Chondrocyte (in vitro differentiated cells): Measurements from ENCODE around the gene MMP20. TPM values are rescaled to one million over a fixed set of nuclear protein-coding genes. Genes with fewer than 3 reads are reported as not detected.

Experiments
- DNase-seq: peaks from one replicate; pipeline ENCODE4 v3.0.0; 2021; ENCODE audit warnings: mixed read lengths, low spot score
- H3K27ac Mint-ChIP-seq: one replicate; pipeline ENCODE4 v1.8.0; 2021; ENCODE audit warnings: mild to moderate bottlenecking, moderate library complexity, mixed read lengths; ENCODE audit not compliant: unreplicated experiment
- H3K27me3 Mint-ChIP-seq: 2 replicates; pipeline ENCODE4 v1.8.0; 2021; ENCODE audit warnings: low read depth, mixed read lengths
- H3K36me3 Mint-ChIP-seq: 2 replicates; pipeline ENCODE4 v1.8.0; 2021; ENCODE audit warnings: low read depth, mixed read lengths
- H3K4me1 Mint-ChIP-seq: 2 replicates; pipeline ENCODE4 v1.8.0; 2021; ENCODE audit warnings: low read depth, mild to moderate bottlenecking, mixed read lengths
- H3K4me3 Mint-ChIP-seq: one replicate; pipeline ENCODE4 v1.8.0; 2021; ENCODE audit warnings: mild to moderate bottlenecking, moderate library complexity, mixed read lengths; ENCODE audit not compliant: unreplicated experiment
- H3K9me3 Mint-ChIP-seq: 2 replicates; pipeline ENCODE4 v1.8.0; 2021; ENCODE audit warnings: low read depth, mixed read lengths
- CTCF ChIP-seq: fragments of 200-600 bp; sonication (generic); IDR thresholded peaks from 2 replicates; pipeline ENCODE4 v1.5.0; 2021; ENCODE audit warnings: antibody characterized with exemption, mild to moderate bottlenecking, moderate library complexity
- total RNA-seq: library from RNA; stranded (reverse); gene quantifications from 3 replicates; pipeline ENCODE4 v1.2.1, GENCODE V29; 2021

MMP20 gene
- total RNA-seq, 1 donor from 2014 or later, result not detected

DNA sequence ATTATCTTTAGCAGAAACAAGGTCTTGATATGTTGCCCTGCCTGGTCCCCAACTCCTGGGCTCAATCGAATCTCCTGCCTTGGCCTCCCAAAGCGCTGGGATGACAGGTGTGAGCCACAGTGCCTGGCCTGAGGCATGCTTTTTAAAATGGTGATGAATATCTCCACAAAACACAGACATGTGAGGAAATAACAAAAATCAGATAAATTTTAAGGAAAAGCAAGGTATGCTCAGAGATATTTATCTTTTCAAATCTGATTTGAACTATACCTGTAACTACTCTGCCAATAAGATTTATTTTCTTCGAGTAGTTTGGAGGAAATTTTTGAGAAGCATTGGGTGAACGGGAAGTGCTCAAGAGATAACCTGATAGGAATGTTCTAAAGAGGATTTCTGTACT lies 35.9 kb upstream of the MMP20 start:
- Mint-ChIP-seq H3K9me3 (peaks cover under 1% of the 10 kb centered on the region), H3K27ac (no peak overlapping the region), H3K4me3 (no peak overlapping the region), H3K27me3 (peaks cover 9% of the 10 kb centered on the region), H3K4me1 (peaks cover under 1% of the 10 kb centered on the region), H3K36me3 (no peaks in the 10 kb centered on the region)
- no peak for DNase-seq
- no peak for TF ChIP-seq CTCF

- Mint-ChIP-seq H3K4me3 (no peak overlapping the region), H3K9me3 (peaks cover 11% of the 10 kb centered on the region), H3K4me1 (no peaks in the 10 kb centered on the region), H3K36me3 (no peaks in the 10 kb centered on the region), H3K27ac (no peak overlapping the region), H3K27me3 (peaks cover 10% of the 10 kb centered on the region)
- no peak for TF ChIP-seq CTCF
- no peak for DNase-seq
Measured at GRCh38 chr11:102656528-102656927, 31.4 kb upstream of the MMP20 start.

- Mint-ChIP-seq H3K9me3 (peaks cover 11% of the 10 kb centered on the region), H3K27ac (no peak overlapping the region), H3K4me1 (no peaks in the 10 kb centered on the region), H3K27me3 (peaks cover 10% of the 10 kb centered on the region), H3K36me3 (no peaks in the 10 kb centered on the region), H3K4me3 (no peak overlapping the region)
- TF ChIP-seq CTCF, result no peak
- no peak for DNase-seq
Measured at GRCh38 chr11:102655547-102655946, 30.4 kb upstream of the MMP20 start.

DNA sequence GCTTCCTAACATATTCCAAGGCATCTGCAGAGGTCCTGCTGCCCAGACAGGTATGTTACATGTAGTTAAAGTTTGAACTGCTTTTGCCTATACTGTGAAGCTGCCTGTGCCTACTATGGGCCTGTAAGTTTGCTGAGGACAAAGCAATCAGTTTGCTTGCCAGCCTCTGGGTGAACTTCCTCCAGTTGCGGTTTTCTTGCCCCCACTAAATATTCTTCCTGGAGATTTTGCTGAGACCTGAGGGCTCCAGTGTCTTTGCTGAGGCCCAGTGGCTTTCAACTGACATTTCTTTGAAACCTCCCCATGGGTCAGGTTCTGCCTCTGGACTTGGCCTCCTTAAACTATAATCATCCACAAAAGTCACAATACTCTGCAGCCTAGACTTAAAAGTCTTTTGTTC lies 29.6 kb upstream of the MMP20 start:
- H3K36me3 Mint-ChIP-seq, result no peaks in the 10 kb centered on the region
- peaks cover 11% of the 10 kb centered on the region for H3K9me3 Mint-ChIP-seq
- H3K27me3 Mint-ChIP-seq, result peaks cover 10% of the 10 kb centered on the region
- no peak overlapping the region for H3K4me3 Mint-ChIP-seq
- TF ChIP-seq CTCF, result no peak
- H3K27ac Mint-ChIP-seq, result no peak overlapping the region
- no peaks in the 10 kb centered on the region for H3K4me1 Mint-ChIP-seq
- no peak for DNase-seq

DNA sequence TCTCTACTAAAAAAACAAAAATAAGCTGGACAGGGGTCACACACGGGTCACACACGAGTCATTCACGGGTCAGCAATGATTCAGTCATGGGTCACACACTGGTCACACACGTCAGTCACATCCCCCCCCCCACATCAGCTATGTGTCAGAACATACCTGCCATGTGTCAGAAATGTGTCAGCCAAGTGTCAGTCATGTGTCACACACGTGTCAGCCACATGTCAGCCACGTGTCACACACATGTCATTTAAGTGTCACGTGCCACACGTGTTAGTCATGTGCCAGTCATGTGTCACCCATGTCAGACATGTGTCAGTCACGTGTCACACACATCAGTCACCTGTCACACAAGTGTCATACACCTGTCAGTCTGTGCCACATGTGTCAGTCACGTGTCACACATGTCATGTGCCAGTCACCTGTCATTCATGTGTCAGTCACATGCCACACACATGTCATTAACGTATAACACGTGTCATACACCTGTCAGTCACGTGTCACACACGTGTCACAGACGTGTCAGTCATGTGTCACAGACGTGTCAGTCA lies 28.7 kb upstream of the MMP20 start:
- Mint-ChIP-seq H3K36me3 (no peaks in the 10 kb centered on the region), H3K27ac (no peak overlapping the region), H3K9me3 (peaks cover 11% of the 10 kb centered on the region), H3K27me3 (peaks cover 5% of the 10 kb centered on the region), H3K4me3 (no peak overlapping the region), H3K4me1 (no peaks in the 10 kb centered on the region)
- DNase-seq, result no peak
- TF ChIP-seq CTCF, result no peak
